ENCODE results near the gene HNRNPDL. TPM values are rescaled to one million over a fixed set of nuclear protein-coding genes. Genes with fewer than 3 reads are reported as not detected.

Gene HNRNPDL
- total RNA-seq, 1 experiment from 2014 or later = 346 TPM

- TF ChIP-seq ZNF416 (CRISPR knock-in tag; IDR thresholded peaks at IDR 0.05) = no peak
- TF ChIP-seq EMX1 (CRISPR knock-in tag; IDR thresholded peaks at IDR 0.05) = no peak
- TF ChIP-seq CREB1 (CRISPR knock-in tag; IDR thresholded peaks at IDR 0.05) = no peak
- TF ChIP-seq GTF2I (CRISPR knock-in tag; conservative IDR thresholded peaks at IDR 0.05) = no peak
- TF ChIP-seq HMGXB4 (CRISPR knock-in tag; IDR thresholded peaks at IDR 0.05) = no peak
- no peak for TF ChIP-seq NR2C2 (CRISPR knock-in tag; IDR thresholded peaks at IDR 0.05)
- no peak for TF ChIP-seq ATF1 (CRISPR knock-in tag; IDR thresholded peaks at IDR 0.05)
- Mint-ChIP-seq H3K27me3 (ENCODE audit: low read depth) (no peaks in the 10 kb centered on the region), H3K9me3 (no peaks in the 10 kb centered on the region), H3K27ac (no peak overlapping the region), H3K4me1 (peaks cover 58% of the 10 kb centered on the region), H3K36me3 (peaks cover 31% of the 10 kb centered on the region), H3K4me3 (no peak overlapping the region)
- no peak for ATAC-seq
- DNase-seq (ENCODE audit: low spot score) = no peak
- POLR2A ChIA-PET = no interaction called here
- CTCF ChIA-PET = interaction anchor here (1.2 kb wide), 1 partner anchor 26 kb away, joined by 4 read pairs; no protein-coding TSS in a partner anchor
Measured at GRCh38 chr4:82436130-82436529, 5.9 kb upstream of the HNRNPDL start.

DNA sequence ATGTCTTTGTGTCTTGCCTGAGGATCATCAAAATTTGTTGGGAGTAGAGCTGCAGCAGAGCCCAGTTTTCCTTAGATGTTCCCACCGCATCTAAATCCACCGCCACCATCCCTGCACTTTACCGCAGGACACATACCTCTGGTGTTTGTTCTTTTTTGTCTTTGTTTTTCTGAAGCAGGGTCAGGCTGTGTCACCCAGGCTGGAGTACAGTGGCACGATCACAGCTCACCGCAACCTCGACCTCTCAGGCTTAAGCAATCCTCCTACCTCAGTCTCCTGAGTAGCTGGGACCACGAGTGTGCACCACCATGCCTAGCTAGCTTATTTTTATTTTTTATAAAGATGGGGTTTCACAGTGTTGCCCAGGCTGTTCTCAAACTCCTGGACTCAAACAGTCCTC, 4.7 kb upstream of the HNRNPDL start:
- peaks cover 54% of the 10 kb centered on the region for H3K4me1 Mint-ChIP-seq
- H3K4me3 Mint-ChIP-seq = no peak overlapping the region
- TF ChIP-seq, protein P1, sequence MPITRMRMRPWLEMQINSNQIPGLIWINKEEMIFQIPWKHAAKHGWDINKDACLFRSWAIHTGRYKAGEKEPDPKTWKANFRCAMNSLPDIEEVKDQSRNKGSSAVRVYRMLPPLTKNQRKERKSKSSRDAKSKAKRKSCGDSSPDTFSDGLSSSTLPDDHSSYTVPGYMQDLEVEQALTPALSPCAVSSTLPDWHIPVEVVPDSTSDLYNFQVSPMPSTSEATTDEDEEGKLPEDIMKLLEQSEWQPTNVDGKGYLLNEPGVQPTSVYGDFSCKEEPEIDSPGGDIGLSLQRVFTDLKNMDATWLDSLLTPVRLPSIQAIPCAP (CRISPR knock-in tag; IDR thresholded peaks at IDR 0.05) = no peak
- TF ChIP-seq CREM (CRISPR knock-in tag; IDR thresholded peaks at IDR 0.05) (no peak), MXD4 (CRISPR knock-in tag; IDR thresholded peaks at IDR 0.05; ENCODE audit: borderline replicate concordance) (no peak), SMAD3 (CRISPR knock-in tag; IDR thresholded peaks at IDR 0.05; ENCODE audit: borderline replicate concordance) (no peak), AFF4 (CRISPR knock-in tag; IDR thresholded peaks at IDR 0.05; ENCODE audit: borderline replicate concordance) (no peak), PREB (CRISPR knock-in tag; IDR thresholded peaks at IDR 0.05; ENCODE audit: borderline replicate concordance) (no peak), GABPB1 (CRISPR knock-in tag; IDR thresholded peaks at IDR 0.05) (no peak; the same call in 1 of the 2 replicates), IRF2 (CRISPR knock-in tag; IDR thresholded peaks at IDR 0.05; ENCODE audit: borderline replicate concordance, low read depth) (no peak), ZNF317 (CRISPR knock-in tag; IDR thresholded peaks at IDR 0.05; ENCODE audit: borderline replicate concordance, low read depth) (no peak), ZNF281 (CRISPR knock-in tag; IDR thresholded peaks at IDR 0.05) (no peak), USF2 (CRISPR knock-in tag; IDR thresholded peaks at IDR 0.05) (no peak), GTF2I (CRISPR knock-in tag; conservative IDR thresholded peaks at IDR 0.05) (no peak)
- TF ChIP-seq, protein P2, sequence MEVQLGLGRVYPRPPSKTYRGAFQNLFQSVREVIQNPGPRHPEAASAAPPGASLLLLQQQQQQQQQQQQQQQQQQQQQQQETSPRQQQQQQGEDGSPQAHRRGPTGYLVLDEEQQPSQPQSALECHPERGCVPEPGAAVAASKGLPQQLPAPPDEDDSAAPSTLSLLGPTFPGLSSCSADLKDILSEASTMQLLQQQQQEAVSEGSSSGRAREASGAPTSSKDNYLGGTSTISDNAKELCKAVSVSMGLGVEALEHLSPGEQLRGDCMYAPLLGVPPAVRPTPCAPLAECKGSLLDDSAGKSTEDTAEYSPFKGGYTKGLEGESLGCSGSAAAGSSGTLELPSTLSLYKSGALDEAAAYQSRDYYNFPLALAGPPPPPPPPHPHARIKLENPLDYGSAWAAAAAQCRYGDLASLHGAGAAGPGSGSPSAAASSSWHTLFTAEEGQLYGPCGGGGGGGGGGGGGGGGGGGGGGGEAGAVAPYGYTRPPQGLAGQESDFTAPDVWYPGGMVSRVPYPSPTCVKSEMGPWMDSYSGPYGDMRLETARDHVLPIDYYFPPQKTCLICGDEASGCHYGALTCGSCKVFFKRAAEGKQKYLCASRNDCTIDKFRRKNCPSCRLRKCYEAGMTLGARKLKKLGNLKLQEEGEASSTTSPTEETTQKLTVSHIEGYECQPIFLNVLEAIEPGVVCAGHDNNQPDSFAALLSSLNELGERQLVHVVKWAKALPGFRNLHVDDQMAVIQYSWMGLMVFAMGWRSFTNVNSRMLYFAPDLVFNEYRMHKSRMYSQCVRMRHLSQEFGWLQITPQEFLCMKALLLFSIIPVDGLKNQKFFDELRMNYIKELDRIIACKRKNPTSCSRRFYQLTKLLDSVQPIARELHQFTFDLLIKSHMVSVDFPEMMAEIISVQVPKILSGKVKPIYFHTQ (CRISPR knock-in tag; IDR thresholded peaks at IDR 0.05) = no peak
- TF ChIP-seq, protein P3, sequence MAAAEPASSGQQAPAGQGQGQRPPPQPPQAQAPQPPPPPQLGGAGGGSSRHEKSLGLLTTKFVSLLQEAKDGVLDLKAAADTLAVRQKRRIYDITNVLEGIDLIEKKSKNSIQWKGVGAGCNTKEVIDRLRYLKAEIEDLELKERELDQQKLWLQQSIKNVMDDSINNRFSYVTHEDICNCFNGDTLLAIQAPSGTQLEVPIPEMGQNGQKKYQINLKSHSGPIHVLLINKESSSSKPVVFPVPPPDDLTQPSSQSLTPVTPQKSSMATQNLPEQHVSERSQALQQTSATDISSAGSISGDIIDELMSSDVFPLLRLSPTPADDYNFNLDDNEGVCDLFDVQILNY (CRISPR knock-in tag; IDR thresholded peaks at IDR 0.05) = no peak

More for the DNA sequence above, 4.7 kb upstream of the HNRNPDL start:
- H3K36me3 Mint-ChIP-seq = peaks cover 31% of the 10 kb centered on the region
- CTCF ChIA-PET = no interaction called here
- DNase-seq (ENCODE audit: low spot score) (no peak), ATAC-seq (no peak)
- H3K27ac Mint-ChIP-seq = no peak overlapping the region
- no peaks in the 10 kb centered on the region for H3K27me3 Mint-ChIP-seq (ENCODE audit: low read depth)
- POLR2A ChIA-PET = no interaction called here
- H3K9me3 Mint-ChIP-seq = no peaks in the 10 kb centered on the region

All from WTC11 (cell line).